Lower leg skin (tissue), 4 donors: ENCODE data around the gene CNTNAP4. TPM values are rescaled to one million over a fixed set of nuclear protein-coding genes. Genes with fewer than 3 reads are reported as not detected.

ENCODE experiments used
- DNase-seq, 2 donors: peaks; one replicate each; pipeline ENCODE4 v3.0.0-alpha.2; 2019; ENCODE audit warnings: low spot score in 2 of 2
- H3K4me3 ChIP-seq: fragments of 200-600 bp; sonication (generic); 2 replicates; pipeline ENCODE4 v1.5.1; 2017; ENCODE audit warnings: mild to moderate bottlenecking, low read depth; ENCODE audit not compliant: poor library complexity, severe bottlenecking
- CTCF ChIP-seq, 3 donors: fragments of 450-650 bp; IDR thresholded peaks; one replicate each; pipeline ENCODE4 v1.5.1; 2016; ENCODE audit warnings: antibody characterized with exemption in 3 of 3, mild to moderate bottlenecking in 3 of 3, moderate library complexity in 2 of 3
- POLR2A ChIP-seq, 2 donors: fragments of 450-650 bp; IDR thresholded peaks; one replicate each; pipeline ENCODE4 v1.6.1; 2016 to 2017; ENCODE audit warnings: antibody characterized with exemption in 2 of 2, mild to moderate bottlenecking in 1 of 2, moderate library complexity in 1 of 2
- WGBS, 2 donors: methylation state at CpG; one replicate each; pipeline ENCODE4 v1.1.5; 2018; 5-methylcytosine and 5-hydroxymethylcytosine counted together
- intact Hi-C: fragments of 100-400 bp; cut with DNase I; formaldehyde crosslinking; loops from one replicate; pipeline ENCODE4 v1.15.0; 2023; ENCODE audit warnings: low total_unique reads
- total RNA-seq, 4 donors: library from RNA; depleted of rRNA; stranded (reverse); fragments of >200 nt; gene quantifications; one replicate each; pipeline ENCODE4 v1.1.0, GENCODE V29; 2016

The CNTNAP4 gene
- total RNA-seq, 4 donors from 2014 or later, result not detected

DNA sequence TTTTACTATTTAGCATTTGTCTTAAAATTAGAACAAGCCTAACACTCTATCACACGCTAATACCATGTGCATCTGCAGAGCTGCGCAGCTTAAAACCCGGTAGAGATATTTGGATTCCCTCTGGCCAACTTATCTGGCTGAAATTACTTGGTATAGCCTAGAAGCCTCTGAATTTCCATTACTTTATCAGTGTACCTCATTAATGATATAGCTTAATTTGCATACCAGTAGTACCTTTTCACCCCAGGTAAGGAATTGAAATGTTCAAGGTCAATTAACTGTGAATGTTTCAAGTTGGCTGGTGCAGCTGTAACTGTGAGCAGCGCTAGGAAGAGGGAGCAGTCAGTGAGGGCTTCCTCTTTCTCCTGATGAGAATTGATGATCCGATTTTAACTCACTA, 74.2 kb downstream of the CNTNAP4 start:
- TF ChIP-seq CTCF (IDR thresholded peaks at IDR 0.05) (no peak), POLR2A (IDR thresholded peaks at IDR 0.05) (no peak)
- intact Hi-C loops, result no loop called here
- 78 to 81% methylated on average over 5 of the region's 5 CpGs for WGBS, 2 donors
- no peak for DNase-seq
- H3K4me3 ChIP-seq, result no peak overlapping the region

- WGBS, 2 donors, result 24 to 39% methylated on average over 1 of the region's 1 CpG
- DNase-seq, result no peak
- intact Hi-C loops, result no loop called here
- no peak overlapping the region for H3K4me3 ChIP-seq
- no peak for TF ChIP-seq CTCF (IDR thresholded peaks at IDR 0.05)
- no peak for TF ChIP-seq POLR2A (IDR thresholded peaks at IDR 0.05)
These were observed 83.2 kb downstream of the CNTNAP4 start for GRCh38 chr16:76360404-76360803.

DNA sequence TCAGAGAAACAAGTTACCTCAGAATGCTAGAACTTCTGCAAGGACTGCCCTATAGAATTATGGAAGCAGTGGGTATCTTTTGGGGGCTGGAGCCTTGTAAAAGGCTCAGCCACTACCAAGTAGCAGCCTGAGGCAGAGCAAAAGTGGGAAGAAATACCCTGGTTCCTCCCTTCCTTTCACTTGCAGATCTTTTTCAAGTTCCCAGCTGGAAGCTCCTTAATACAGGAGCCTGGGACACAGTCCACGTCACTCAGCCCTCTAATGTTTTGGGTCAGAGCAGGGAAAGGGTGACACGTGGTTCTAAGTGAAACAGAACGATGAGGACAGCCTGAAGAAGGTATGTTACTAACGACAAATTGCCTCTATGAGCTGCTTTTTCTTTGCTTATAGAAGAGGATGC, 93.1 kb downstream of the CNTNAP4 start:
- H3K4me3 ChIP-seq, result no peak overlapping the region
- no peak for TF ChIP-seq CTCF (IDR thresholded peaks at IDR 0.05)
- TF ChIP-seq POLR2A (IDR thresholded peaks at IDR 0.05), result no peak
- DNase-seq, result no peak
- 17 to 35% methylated on average over 4 of the region's 4 CpGs for WGBS, 2 donors
- intact Hi-C loops, result no loop called here

DNA sequence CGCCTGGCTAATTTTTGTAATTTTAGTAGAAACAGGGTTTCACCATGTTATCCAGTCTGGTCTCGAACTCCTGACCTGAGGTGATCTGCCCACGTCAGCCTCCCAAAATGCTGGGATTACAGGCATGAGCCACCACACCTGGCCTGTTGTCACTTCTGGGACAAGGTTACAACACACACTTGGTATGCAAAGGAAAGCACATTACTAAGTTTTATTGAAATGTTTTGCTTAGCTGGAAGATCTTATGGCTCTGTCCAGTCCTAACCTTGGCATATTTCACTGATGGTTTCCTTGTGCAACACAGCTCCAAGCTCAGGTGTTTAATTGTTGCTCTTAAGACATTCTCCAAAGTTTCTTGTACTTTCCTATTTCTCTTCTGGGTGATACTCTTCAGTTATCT, 94.2 kb downstream of the CNTNAP4 start:
- intact Hi-C loops, result no loop called here
- WGBS, 2 donors, result 91% methylated on average over 3 of the region's 3 CpGs
- DNase-seq, result no peak
- H3K4me3 ChIP-seq, result no peak overlapping the region
- TF ChIP-seq POLR2A (IDR thresholded peaks at IDR 0.05) (no peak), CTCF (IDR thresholded peaks at IDR 0.05) (no peak)

GRCh38 chr16:76373998-76374397, 96.8 kb downstream of the CNTNAP4 start:
- 69 to 71% methylated on average over 4 of the region's 4 CpGs for WGBS, 2 donors
- H3K4me3 ChIP-seq, result no peak overlapping the region
- TF ChIP-seq CTCF (IDR thresholded peaks at IDR 0.05) (no peak), POLR2A (IDR thresholded peaks at IDR 0.05) (no peak)
- intact Hi-C loops, result no loop called here
- DNase-seq, result no peak

DNA sequence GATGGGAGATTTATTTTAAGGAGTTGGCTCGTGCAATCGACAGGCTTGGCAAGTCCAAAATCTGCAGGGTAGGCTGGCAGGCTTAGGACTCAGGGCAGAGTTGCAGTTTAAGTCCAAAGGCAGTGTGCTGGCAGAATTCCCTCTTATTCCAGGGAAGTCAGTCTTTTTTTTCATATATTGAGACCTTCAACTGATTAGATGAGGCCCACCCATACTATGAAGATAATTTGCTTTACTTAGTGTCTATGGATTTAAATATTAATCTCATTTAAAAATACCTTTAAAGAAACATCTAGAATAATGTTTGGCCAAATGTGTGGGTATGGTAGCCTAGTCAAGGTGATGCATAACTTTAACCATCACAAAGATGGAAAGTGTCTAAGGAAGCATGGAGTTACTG, 99.8 kb downstream of the CNTNAP4 start:
- no peak for TF ChIP-seq POLR2A (IDR thresholded peaks at IDR 0.05)
- no peak for TF ChIP-seq CTCF (IDR thresholded peaks at IDR 0.05)
- no peak for DNase-seq
- intact Hi-C loops, result no loop called here
- no peak overlapping the region for H3K4me3 ChIP-seq
- WGBS, 2 donors, result 88 to 93% methylated on average over 2 of the region's 2 CpGs
